ENCODE results near the gene ADAMTS2.

ADAMTS2 gene

DNA sequence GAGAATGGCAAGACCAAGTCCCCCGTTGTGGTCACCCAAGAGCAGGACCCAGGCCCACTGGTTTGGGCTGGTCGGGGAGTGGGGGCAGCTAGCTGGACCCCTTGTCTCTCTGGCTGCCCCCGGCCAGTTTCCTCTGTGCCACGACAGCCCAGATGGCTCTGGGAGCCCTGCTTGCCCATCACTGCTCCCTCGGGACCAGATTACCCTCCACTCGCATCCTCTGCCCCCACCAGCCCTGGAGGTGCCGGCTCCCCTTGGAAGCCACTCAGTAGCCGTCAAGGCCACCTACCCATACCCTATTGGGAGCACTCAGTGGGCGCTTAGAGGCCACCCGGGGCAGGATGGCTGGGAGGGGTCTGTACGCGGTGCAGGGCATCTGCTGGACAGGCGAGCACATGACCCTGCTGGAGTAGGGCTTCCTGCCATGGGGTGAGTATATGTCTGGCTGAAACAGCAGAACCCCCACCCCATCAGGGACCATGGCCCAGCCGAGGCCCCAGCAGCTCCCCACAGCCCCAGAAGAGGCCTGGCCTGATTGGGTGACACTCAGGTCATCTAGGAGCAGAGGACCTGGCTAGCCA, 215.1 kb downstream of the ADAMTS2 start:
- DNase-seq (ENCODE audit: low read depth): no peak
- no peak overlapping the region for H3K4me3 ChIP-seq (ENCODE audit: low read depth, low read length)

DNA sequence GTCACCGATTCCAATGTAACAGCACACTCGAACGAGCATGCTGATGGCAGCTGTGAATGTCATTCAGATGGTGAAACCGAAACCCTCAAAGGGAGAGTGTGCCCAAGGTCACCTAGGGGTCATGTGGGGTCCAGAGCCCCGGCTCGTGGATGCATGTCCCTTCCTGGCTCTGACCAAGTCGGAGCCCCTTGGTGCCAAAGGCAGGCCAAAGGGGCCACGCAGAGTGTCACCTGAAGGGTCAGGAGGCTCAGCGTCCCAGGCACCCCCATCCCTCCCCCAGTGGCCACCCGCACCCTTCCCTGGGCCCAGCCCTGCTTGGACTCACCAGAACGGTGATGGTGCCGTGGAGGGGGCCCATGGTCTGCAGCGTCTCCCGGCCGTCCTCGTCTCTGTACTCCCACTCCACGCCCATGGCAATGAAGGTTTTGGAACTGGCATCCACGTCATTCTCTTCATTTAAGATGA, 215.6 kb downstream of the ADAMTS2 start:
- no peak overlapping the region for H3K4me3 ChIP-seq (ENCODE audit: low read depth, low read length)
- DNase-seq (ENCODE audit: low read depth): no peak

DNA sequence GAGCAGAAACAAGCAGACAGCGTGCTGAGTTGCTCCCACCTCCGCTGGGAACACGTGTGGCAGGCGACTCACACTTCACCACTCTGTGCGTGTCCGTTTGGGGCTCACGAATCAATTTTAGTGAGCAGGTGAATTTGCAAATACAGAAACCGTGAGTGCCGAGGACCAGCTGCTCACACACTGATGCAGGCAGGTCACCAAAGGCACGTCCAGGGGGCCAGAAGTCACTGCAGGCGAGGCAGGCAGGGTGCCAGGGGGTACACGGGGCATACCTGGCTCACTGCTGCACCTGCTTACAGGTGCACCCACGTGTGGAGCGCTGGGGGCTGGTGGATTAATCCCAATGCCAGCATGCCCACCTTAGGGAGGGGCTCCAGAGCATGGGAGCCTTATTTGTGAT, 216.3 kb downstream of the ADAMTS2 start:
- DNase-seq (ENCODE audit: low read depth): no peak

DNA sequence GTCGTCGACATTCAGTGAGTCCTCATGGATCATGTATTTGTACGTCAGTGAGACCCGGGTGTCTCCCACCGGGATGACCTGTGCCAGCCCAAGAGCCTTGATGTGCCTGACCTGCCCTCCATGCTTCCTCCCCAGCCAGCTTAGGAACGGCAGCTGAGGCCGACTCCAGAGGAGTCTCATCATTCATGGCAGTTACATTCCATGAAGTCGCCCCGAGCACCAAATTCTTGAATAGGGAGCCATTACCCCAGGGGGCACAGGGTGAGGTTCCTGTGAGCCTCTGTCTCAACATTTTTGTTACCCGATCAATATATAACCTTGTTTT, 217.3 kb downstream of the ADAMTS2 start:
- DNase-seq (ENCODE audit: low read depth): no peak
- no peak overlapping the region for H3K4me3 ChIP-seq (ENCODE audit: low read depth, low read length)

More for the DNA sequence above, 216.3 kb downstream of the ADAMTS2 start:
- H3K4me3 ChIP-seq (ENCODE audit: low read depth, low read length): no peak overlapping the region

DNA sequence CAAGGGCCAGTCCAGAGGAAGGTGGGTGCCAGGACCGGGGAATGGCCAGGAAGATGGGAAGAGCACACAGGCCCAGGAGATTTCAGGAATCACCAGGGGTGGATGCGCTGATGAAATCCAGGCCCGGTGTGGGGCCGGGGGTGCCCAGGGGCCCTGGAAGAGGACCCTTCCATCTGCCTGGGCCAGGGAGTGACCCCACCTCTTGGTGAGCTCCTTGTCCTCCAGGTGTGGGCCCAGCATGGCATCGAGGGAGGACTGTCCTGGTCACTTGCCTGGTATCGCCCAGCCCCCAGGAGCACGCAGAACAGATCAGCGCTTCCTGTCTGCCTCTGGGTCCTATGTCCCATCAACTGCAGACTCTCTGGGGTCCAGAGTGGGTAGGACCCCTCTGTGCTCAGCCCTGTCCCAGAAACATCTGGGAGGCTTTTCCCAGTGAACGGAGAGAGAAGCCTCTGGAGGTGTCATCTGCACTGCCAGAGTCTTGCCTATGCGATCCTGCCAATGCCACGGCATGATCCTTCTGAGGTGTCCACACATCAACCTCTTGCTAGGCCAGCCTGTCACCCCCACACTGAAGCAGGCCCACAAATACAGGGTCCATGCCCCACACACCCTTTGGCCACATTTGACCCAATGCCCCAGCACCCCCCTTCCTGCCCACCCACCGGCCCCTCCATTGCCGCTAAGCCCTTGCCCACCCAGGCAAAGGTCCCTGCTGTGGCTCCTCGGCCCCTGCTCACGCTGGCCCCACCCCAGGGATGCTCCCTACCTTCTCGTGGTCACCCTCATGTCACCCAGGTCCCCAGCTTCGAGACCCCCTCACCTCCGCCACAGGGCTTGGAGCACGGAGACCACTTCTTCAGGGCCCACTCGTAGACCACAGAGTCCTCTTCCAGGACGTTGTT, 217.9 kb downstream of the ADAMTS2 start:
- no peak overlapping the region for H3K4me3 ChIP-seq (ENCODE audit: low read depth, low read length)
- no peak for DNase-seq (ENCODE audit: low read depth)

DNA sequence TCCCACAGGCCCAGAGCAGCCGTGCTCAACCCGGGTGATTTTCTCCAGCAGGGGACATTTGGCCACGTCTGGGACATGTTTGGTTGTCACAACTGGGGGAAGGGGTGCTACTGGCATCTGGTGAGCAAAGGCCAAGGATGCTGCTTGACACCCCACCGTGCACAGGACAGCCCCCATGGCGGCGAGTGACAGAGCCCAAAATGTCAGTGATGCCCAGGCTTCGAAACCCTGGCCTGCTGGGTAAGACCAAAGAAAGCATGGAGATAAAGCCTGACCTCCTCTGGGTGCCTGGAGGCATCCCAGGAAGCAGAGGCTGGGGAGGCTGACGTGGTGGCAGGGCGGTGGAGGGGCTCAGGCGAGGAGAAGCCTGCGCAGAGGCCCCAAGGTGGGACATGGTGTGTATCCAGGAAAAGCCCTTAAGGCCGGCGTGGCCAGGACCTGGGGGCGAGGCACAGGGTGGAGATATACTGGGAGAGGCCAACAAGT, 218.7 kb downstream of the ADAMTS2 start:
- no peak overlapping the region for H3K4me3 ChIP-seq (ENCODE audit: low read depth, low read length)
- DNase-seq (ENCODE audit: low read depth): no peak

DNA sequence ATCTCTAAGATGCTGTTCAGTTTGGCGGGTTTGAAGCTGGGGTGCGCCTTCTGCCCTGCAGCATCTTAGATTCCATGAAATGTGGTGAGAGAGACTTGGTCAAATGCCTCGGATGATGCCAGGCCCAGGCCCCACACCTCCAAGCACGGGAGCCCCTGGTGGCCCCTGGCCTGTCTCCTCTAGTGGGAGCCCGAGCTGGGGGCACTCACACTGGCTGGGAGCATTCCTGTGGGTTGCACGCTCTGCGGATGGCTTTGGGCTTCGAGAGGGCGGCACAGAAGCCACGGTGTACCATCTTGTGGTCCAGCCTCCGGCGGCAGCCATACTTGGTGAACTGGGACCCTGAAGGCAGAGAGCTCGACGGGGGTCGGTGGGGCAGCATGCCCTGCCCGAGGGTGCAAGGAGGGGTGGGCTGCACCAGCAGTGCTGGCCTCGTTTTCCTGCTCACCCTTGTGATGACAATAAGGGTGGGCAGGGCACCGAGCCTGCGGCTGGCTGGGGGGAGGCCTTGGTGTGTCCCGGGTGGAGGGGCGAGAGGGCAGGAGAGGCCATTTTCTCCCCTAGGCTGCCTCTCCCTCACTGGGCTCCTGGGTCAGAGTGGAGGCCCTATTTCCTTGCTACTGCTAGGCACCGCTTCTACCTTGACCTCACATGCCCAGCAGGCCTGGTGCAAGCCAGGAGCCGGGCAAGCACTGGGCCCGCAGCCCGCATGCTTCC, 219.3 kb downstream of the ADAMTS2 start:
- no peak overlapping the region for H3K4me3 ChIP-seq (ENCODE audit: low read depth, low read length)
- no peak for DNase-seq (ENCODE audit: low read depth)

DNA sequence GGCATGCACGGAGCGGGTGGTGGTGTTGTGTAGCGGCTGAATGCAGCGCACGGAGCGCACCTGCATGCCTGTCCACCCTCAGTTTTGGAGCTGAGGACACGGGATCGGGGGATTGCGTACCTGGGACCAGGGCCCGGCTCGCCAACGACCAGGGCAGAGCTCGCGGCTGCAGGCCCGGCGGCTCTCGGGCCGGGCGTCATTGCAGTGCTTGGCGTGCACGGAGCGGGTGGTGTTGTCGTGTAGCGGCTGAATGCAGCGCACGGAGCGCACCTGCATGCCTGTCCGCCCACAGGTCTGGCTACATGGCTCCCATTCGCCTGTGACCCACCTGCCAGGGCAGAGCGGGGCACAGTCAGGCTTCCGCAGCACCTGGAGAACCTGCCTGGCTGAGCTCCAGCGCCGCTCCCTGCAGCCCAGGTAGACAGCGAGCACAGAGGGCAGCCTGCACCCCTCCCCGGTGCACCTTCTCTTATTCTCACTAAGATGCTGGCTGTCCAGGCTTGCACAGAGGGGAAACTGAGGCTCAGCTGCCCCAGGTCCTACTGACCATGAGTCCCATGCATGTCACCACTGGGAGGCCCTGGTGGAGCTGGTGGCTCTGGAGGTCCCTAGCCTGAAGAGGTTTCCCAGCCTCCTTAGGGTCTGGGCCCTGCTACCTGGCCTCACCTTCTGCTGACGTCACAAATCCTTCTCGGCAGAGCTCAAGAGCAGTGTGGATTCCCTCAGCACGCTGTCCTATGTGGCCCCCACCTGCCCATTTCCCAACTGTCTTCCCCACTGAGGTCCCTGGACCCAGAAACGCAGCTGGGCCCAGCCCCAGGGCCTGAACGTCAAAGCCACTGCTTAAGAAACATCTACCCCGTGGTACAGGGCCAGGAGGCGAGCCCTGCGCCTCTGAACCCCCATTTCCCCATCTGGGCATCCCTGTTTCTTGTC, 220.1 kb downstream of the ADAMTS2 start:
- no peak overlapping the region for H3K4me3 ChIP-seq (ENCODE audit: low read depth, low read length)
- no peak for DNase-seq (ENCODE audit: low read depth)

DNA sequence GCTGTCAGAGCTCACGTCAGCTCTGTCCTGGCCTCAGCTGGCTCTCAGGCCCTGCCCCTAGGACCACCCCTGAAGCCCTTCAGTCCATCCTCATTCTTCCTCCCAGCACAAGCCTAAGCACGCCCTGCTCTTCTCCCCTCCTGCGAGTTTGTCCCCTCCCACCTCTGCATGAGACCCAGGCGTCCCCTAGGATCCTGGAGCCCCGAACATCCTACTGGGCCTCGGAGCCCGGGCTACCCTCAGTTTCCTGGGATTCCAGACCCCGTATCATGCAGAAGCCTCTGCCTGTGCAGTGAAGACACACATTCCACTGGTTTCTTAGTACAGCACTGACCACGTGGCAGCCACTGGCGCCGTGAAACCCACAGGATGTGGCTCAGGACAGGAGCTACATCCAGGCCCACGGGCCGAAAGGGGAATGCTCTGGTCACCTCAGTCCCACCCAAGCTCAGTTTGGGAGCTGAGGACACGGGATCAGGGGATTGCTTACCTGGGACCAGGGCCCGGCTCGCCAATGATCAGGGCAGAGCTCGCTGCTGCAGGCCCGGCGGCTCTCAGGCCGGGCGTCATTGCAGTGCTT, 220.9 kb downstream of the ADAMTS2 start:
- DNase-seq (ENCODE audit: low read depth): no peak

DNA sequence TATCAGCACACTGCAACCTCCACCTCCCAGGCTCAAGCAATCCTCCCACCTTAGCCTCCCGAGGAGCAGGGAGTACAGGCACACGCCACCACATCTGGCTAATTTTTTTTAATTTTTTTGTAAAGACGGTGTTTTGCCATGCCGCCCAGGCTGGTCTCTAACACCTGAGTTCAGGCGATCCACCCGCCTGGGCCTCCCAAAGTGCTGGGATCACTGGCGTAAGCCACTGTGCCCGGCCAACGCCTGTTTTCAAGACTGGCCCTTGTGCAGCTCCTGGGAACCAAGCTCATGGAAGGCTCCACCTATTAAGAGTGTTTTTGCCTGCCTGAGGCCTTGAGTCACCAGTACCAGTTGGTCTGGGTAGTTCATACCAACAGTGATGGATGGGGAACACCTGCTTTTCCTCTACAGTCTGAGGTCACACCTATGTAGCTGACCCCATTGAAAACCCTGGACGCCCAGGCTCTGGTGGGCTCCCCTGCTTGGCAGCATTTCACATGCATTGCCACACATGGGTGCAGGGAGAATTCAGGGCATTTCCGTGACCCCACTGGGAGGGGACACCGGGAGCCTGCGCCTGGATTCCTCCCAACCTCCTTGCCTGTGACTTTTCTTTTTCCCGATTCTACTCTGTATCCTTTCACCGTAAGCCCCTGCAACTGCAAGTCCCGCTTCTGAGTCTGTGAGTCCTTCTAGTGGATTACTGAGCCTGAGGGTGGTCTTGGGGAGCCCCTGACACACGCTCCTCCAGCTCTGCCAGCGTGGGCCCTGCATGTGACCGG, 221.6 kb downstream of the ADAMTS2 start:
- H3K4me3 ChIP-seq (ENCODE audit: low read depth, low read length): no peak overlapping the region
- no peak for DNase-seq (ENCODE audit: low read depth)

More for the DNA sequence above, 220.9 kb downstream of the ADAMTS2 start:
- H3K4me3 ChIP-seq (ENCODE audit: low read depth, low read length): no peak overlapping the region

DNA sequence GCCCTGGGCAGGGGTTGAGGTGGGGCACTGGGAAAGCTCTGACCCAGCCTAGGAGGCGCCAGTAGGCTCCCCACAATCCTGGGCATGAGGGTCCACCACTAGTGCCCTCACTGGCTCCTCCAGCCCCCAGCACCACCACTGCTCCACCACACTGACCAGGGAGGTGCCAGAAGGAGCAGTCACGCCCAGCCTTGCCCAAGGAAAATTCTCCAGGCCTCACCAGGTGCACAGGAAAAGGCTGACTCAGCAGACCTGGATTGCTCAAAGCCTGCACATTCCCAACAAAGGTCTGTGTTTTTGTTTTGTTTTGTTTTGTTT, 222.2 kb downstream of the ADAMTS2 start:
- no peak for DNase-seq (ENCODE audit: low read depth)
- H3K4me3 ChIP-seq (ENCODE audit: low read depth, low read length): no peak overlapping the region

DNA sequence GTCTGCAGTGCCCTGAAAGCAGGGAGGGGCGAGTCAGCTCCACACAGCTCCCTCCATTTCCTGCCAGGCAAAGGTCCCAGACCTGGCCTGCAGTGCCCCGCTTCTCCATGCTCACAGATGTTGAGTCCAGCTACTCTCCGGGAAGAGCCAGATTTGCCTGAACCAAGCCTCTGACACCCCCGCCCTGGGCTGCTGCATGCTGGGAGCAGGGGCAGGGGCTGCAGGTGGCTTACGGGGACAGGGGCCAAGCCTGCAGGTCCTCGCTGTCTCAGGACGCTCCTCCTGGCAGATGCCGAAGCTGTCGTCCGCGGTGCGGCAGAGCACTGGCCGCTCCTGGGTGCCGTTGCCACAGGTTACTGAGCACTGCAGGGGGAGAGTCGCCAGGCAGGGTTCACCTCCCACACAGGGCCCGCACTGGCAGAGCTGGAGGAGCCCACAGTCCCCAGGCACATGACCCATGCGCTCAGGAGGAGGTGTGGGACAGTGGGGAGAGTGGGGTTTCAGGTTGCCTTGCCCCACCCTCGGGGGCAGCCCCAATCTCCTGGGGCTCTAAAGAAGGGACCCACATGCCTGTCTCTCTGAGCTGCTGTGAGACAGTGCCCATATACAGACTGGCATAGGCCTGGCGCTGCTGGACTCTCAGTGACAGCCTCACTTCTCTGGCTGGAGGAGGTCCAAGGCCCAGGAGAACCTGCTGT, 222.7 kb downstream of the ADAMTS2 start:
- DNase-seq (ENCODE audit: low read depth): no peak
- no peak overlapping the region for H3K4me3 ChIP-seq (ENCODE audit: low read depth, low read length)

DNA sequence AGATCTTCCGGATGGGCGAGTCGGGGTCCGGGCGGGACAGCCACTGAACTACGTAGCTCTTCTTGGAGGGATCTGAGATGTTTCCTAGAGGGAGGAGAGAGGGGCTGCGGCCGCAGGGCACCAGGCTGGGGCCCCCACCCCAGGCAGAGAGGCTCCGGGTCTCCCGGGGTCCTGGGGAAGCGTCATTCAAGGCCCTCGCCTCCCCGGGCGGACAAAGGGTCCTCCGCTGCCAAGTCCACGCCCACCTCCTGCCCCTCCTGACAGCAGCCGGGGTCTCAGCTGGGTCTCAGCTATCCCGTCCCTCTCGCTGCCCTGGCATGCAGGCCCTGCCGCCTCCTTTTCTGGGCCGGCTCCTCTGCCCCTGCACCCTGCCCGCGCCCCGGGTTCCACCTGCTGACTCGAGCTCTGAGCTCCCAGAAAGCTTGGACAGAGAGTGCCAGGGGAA, 223.6 kb downstream of the ADAMTS2 start:
- H3K4me3 ChIP-seq (ENCODE audit: low read depth, low read length): no peak overlapping the region
- no peak for DNase-seq (ENCODE audit: low read depth)

DNA sequence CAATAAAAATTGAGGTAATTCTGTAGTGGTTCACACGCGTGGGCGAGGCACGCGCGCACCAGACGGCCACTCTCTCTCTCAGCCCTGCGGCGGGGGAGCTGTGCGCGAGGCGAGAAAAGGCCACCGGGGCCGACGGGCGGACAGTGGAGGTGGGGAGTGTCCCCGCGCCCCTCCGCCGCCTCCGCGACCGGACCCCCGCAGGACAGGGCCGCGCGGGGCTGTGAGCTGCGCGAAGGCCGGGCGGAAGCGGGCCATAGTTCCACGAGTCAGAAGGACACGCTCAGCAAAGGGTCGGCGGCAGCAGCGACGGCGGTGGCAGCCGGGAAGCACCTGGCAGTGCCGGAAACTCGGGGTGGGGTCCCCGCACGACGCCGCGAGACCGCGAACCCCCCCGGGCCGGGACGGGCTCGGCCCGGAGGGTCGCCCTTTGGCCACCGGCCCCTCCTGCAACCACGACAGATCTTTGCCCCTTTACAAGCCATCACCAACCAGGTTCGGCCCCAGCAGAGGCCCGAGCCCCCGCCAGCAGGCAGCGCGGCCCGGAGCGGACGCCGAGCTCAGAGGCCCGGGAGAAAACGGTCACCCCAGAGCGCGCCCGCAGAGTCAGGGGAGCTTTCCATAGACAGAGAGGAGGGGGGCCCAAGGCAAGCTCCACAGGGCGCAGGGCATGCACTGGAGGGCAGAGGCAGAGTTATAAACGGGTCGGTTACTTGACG, 224.2 kb downstream of the ADAMTS2 start:
- no peak for DNase-seq (ENCODE audit: low read depth)

DNA sequence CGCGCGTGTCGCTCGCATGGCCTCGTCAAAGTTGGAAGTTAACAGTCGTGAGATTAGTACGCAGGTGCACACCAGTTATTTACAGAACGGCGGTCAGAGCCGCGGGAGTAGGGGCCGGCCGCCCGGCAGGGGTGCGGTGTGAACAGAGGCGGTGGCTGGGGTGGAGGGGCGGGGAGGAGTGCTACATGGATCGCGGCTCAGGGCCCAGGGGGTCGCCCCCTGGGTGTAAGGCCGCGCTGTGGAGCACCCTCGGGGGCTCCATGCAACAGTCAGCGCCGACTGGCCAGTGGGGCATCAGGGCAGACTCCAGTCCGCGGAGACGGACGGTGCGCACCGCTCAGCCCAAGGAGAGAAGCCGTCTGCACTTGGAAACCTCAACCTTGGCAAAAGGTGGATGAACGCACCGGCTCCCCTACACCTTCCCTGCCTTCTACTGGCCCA, 224.8 kb downstream of the ADAMTS2 start:
- no peak overlapping the region for H3K4me3 ChIP-seq (ENCODE audit: low read depth, low read length)
- DNase-seq (ENCODE audit: low read depth): no peak

More for the DNA sequence above, 224.2 kb downstream of the ADAMTS2 start:
- H3K4me3 ChIP-seq (ENCODE audit: low read depth, low read length): no peak overlapping the region

DNA sequence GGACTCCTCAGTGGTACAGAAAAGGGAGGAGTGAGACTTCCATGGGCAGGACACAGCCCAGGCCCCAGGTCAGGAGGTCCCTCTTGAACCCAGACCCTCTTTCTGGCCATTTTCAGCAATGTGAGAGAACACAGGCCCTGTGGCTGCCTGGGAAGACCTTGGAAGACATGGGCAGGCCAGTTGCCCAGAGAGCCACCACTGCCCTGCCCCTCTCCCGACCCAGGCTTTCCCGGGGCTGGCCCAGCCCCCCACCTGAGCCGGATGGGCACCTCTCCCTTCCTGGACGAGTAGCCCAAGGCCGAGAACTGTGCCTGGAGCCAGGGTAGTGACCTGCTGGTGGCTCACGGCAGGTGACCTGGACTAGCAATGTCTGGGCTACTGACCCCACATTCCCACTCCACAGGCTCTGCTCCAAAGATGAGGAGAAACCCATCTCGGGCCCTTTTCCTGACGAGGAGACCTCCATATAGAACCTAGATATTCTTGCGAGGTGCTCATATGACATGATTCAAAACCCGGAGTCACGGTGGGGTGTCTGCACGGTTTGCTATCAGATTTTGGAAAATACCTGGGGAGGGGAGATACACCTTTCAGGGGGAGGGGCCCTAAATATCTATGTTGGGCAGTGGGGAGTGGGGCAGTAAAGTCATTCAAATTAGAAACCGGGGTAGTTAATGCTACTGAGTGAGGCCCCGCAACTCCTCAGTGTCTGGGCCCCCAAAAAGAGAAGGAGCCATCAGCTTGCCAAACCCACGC, 225.7 kb downstream of the ADAMTS2 start:
- H3K4me3 ChIP-seq (ENCODE audit: low read depth, low read length): no peak overlapping the region
- DNase-seq (ENCODE audit: low read depth): no peak
